Parathyroid adenoma (tissue), 2 donors: ENCODE results near the gene TGFB1.

Experiments
- H2AFZ ChIP-seq: fragments of 300-600 bp; sonication (generic); one replicate; pipeline ENCODE4 v1.7.0; 2017; ENCODE audit warnings: antibody characterized with exemption, mild to moderate bottlenecking
- H3K27ac ChIP-seq: fragments of 300-600 bp; sonication (generic); one replicate; pipeline ENCODE4 v1.7.0; 2017
- H3K27me3 ChIP-seq: fragments of 300-600 bp; sonication (generic); one replicate; pipeline ENCODE4 v1.7.0; 2017; ENCODE audit warnings: low read length; ENCODE audit not compliant: control insufficient read depth, insufficient read depth
- H3K36me3 ChIP-seq: fragments of 300-600 bp; sonication (generic); one replicate; pipeline ENCODE4 v1.7.0; 2017; ENCODE audit warnings: low read length; ENCODE audit not compliant: control insufficient read depth, insufficient read depth
- H3K4me1 ChIP-seq: fragments of 300-600 bp; sonication (generic); one replicate; pipeline ENCODE4 v1.7.0; 2017; ENCODE audit warnings: control low read depth
- H3K4me2 ChIP-seq: fragments of 300-600 bp; sonication (generic); one replicate; pipeline ENCODE4 v1.7.0; 2017; ENCODE audit warnings: low read length
- H3K4me3 ChIP-seq: fragments of 300-600 bp; sonication (generic); one replicate; pipeline ENCODE4 v1.7.0; 2017; ENCODE audit warnings: low read depth, low read length
- H3K79me2 ChIP-seq: fragments of 300-600 bp; sonication (generic); one replicate; pipeline ENCODE4 v1.7.0; 2017; ENCODE audit warnings: control low read depth
- H3K9ac ChIP-seq: fragments of 300-600 bp; sonication (generic); one replicate; pipeline ENCODE4 v1.7.0; 2017; ENCODE audit warnings: mild to moderate bottlenecking
- H3K9me3 ChIP-seq: fragments of 300-600 bp; sonication (generic); one replicate; pipeline ENCODE4 v1.7.0; 2017; ENCODE audit warnings: low read length; ENCODE audit not compliant: control insufficient read depth
- CTCF ChIP-seq: fragments of 300-600 bp; sonication (generic); IDR thresholded peaks from one replicate; pipeline ENCODE4 v1.7.0; 2017; ENCODE audit warnings: antibody characterized with exemption, mild to moderate bottlenecking
- donor health status: primary hyperparathyroidism.

Gene TGFB1

GRCh38 chr19:41377977-41378709 is 24.4 kb upstream of the TGFB1 start:
- no peak overlapping the region for H3K4me2 ChIP-seq
- H3K9me3 ChIP-seq = no peaks in the 10 kb centered on the region
- no peak overlapping the region for H3K9ac ChIP-seq
- no peak for TF ChIP-seq CTCF
- peaks cover 10% of the 10 kb centered on the region for H3K4me1 ChIP-seq
- H3K27me3 ChIP-seq = no peaks in the 10 kb centered on the region
- H3K27ac ChIP-seq = no peak overlapping the region
- no peaks in the 10 kb centered on the region for H3K36me3 ChIP-seq
- H3K79me2 ChIP-seq = no peaks in the 10 kb centered on the region
- H3K4me3 ChIP-seq = no peak overlapping the region
- H2AFZ ChIP-seq = no peak overlapping the region

GRCh38 chr19:41376998-41377365 is 23.3 kb upstream of the TGFB1 start:
- Histone ChIP-seq H3K4me3 (peak overlapping the region; percentile 3), H3K9me3 (no peaks in the 10 kb centered on the region), H3K9ac (no peak overlapping the region), H3K4me1 (peaks cover 10% of the 10 kb centered on the region), H3K27ac (no peak overlapping the region), H2AFZ (peak overlapping the region; percentile 81), H3K36me3 (no peaks in the 10 kb centered on the region), H3K79me2 (no peaks in the 10 kb centered on the region), H3K27me3 (no peaks in the 10 kb centered on the region), H3K4me2 (no peak overlapping the region)
- TF ChIP-seq CTCF = no peak

GRCh38 chr19:41376241-41376997 is 22.7 kb upstream of the TGFB1 start, which contains the start of gene TMEM91:
TSS of gene TMEM91 (plus strand) at chr19:41376533. CDS start at chr19:41378310, 1,777 bp downstream.
- peak within 1 kb of the TSS; percentile 48 for H3K4me2 ChIP-seq
- TF ChIP-seq CTCF = no peak
- no peak within 1 kb of the TSS for H3K9ac ChIP-seq
- no peaks in the 10 kb centered on the region for H3K36me3 ChIP-seq
- H3K27me3 ChIP-seq = no peaks in the 10 kb centered on the region
- peak within 1 kb of the TSS; percentile 81 for H2AFZ ChIP-seq
- H3K27ac ChIP-seq = no peak within 1 kb of the TSS
- peak within 1 kb of the TSS; percentile 9 for H3K4me3 ChIP-seq
- peaks cover 4% of the 10 kb centered on the region for H3K79me2 ChIP-seq
- H3K4me1 ChIP-seq = peaks cover 10% of the 10 kb centered on the region
- H3K9me3 ChIP-seq = no peaks in the 10 kb centered on the region

GRCh38 chr19:41373993-41374392 is 20.3 kb upstream of the TGFB1 start:
- Histone ChIP-seq H3K79me2 (peaks cover 9% of the 10 kb centered on the region), H3K4me3 (no peak overlapping the region), H3K27ac (peak overlapping the region; percentile 42), H3K36me3 (no peaks in the 10 kb centered on the region), H3K4me1 (peaks cover 10% of the 10 kb centered on the region), H2AFZ (peak overlapping the region; percentile 64), H3K4me2 (no peak overlapping the region), H3K27me3 (no peaks in the 10 kb centered on the region), H3K9me3 (no peaks in the 10 kb centered on the region), H3K9ac (no peak overlapping the region)
- TF ChIP-seq CTCF = no peak
